K562 (cell line): ENCODE data around the gene SGPP2. TPM values are rescaled to one million over a fixed set of nuclear protein-coding genes. Genes with fewer than 3 reads are reported as not detected.

Experiments
- ATAC-seq: fragments of 200-7000 bp; cut with Tn5 transposase; 3 replicates; pipeline ENCODE4 v1.9.1; 2020; ENCODE audit warnings: moderate library complexity
- BruUV-seq: library from RNA; stranded (reverse); fragments of 400-500 nt; replicated peaks from 2 replicates; lab custom pipeline; 2021; lab: Mats Ljungman, UMichigan
- CTCF ChIA-PET: fragments of 300-600 bp; formaldehyde crosslinking; extraction: SDS; loops from one replicate; lab custom pipeline; 2021; ENCODE audit warnings: low intra/inter-chr PET ratio; lab: Yijun Ruan, JAX
- POLR2A ChIA-PET: fragments of 300-600, 350-650 bp; sonication (Branson Sonifier 250); formaldehyde crosslinking; extraction: SDS; loops from one replicate; lab custom pipeline; 2021; ENCODE audit warnings: antibody characterized with exemption, inconsistent platforms; lab: Yijun Ruan, JAX
- DNase-seq, 4 experiments: peaks; one replicate each; pipeline versions ENCODE4 v3.0.0 to v3.0.0-alpha.2; 2011 to 2018; ENCODE audit warnings: low spot score in 3 of 4, mixed read lengths in 3 of 4; ENCODE audit errors: extremely low read depth in 1 of 4
- FAIRE-seq: peaks from 2 replicates; lab custom pipeline; 2011; peaks lifted over from hg19 to GRCh38; lab: Jason Lieb, UNC
- H2AFZ ChIP-seq: 2 replicates; pipeline ENCODE4 v1.6.0; 2011; ENCODE audit warnings: low read depth, low read length, control low read depth, inconsistent platforms
- H3K27ac ChIP-seq: fragments of 200-600 bp; 3 replicates; pipeline ENCODE4 v1.8.0; 2011; ENCODE audit warnings: low read depth, mild to moderate bottlenecking, control low read depth, inconsistent platforms, low read length, moderate library complexity, mixed read lengths; ENCODE audit errors: extremely low read depth
- H3K27me3 ChIP-seq, 2 experiments: fragments of 300-600 bp in 1 of 2; 2 replicates in 1 of 2; 3 replicates in 1 of 2; pipeline versions ENCODE4 v1.6.0 to v1.8.0; 2011; ENCODE audit warnings: inconsistent platforms in 2 of 2, low read length in 2 of 2, mild to moderate bottlenecking in 1 of 2, mixed read lengths in 1 of 2, moderate library complexity in 1 of 2; ENCODE audit not compliant: control insufficient read depth in 2 of 2, insufficient read depth in 2 of 2
- H3K36me3 ChIP-seq: fragments of 300-600 bp; 3 replicates; pipeline ENCODE4 v1.8.0; 2011; ENCODE audit warnings: mild to moderate bottlenecking, low read length, inconsistent platforms; ENCODE audit not compliant: control insufficient read depth, insufficient read depth
- H3K4me1 ChIP-seq, 2 experiments: fragments of 200-600 bp in 1 of 2; replicated peaks in 1 of 2; 2 replicates in 1 of 2; 3 replicates in 1 of 2; pipeline versions ENCODE4 v1.5.1 to v1.8.0; 2011; ENCODE audit warnings: inconsistent platforms in 2 of 2, low read length in 2 of 2, mild to moderate bottlenecking in 1 of 2, mixed read lengths in 1 of 2, moderate library complexity in 1 of 2; ENCODE audit not compliant: control insufficient read depth in 2 of 2, insufficient read depth in 2 of 2
- H3K4me2 ChIP-seq: 2 replicates; pipeline ENCODE4 v1.6.1; 2011; ENCODE audit warnings: low read length, control low read depth, inconsistent platforms, mixed read lengths; ENCODE audit not compliant: insufficient read depth
- H3K4me3 ChIP-seq: fragments of 200-600 bp; sonication (generic), shearing (Covaris generic); 2 replicates; pipeline ENCODE4 v1.5.1; 2016; ENCODE audit warnings: control low read depth, inconsistent platforms
- H3K79me2 ChIP-seq: fragments of 200-600 bp; 3 replicates; pipeline ENCODE4 v1.8.0; 2011; ENCODE audit warnings: low read length, inconsistent platforms; ENCODE audit not compliant: control insufficient read depth, insufficient read depth
- H3K9ac ChIP-seq, 2 experiments: 2 replicates each; pipeline versions ENCODE4 v1.6.0 to v1.6.1; 2011; ENCODE audit warnings: low read depth in 2 of 2, low read length in 2 of 2, control low read depth in 1 of 2, inconsistent platforms in 1 of 2, mild to moderate bottlenecking in 1 of 2, mixed read lengths in 1 of 2; ENCODE audit not compliant: insufficient read depth in 1 of 2
- H3K9me1 ChIP-seq: one replicate; pipeline ENCODE4 v1.6.0; 2011; ENCODE audit warnings: inconsistent platforms, mild to moderate bottlenecking, low read length, moderate library complexity; ENCODE audit not compliant: control insufficient read depth, insufficient read depth
- H3K9me3 ChIP-seq: replicated peaks from 2 replicates; pipeline ENCODE4 v1.5.1; 2011; ENCODE audit warnings: low read depth, low read length, inconsistent platforms; ENCODE audit not compliant: control insufficient read depth, insufficient read depth
- H4K20me1 ChIP-seq: replicated peaks from 2 replicates; pipeline ENCODE4 v1.6.1; 2011; ENCODE audit warnings: low read length, inconsistent platforms, mixed read lengths; ENCODE audit not compliant: control insufficient read depth, insufficient read depth
- ATF1 ChIP-seq, 2 experiments: fragments of 450-650 bp in 1 of 2; IDR thresholded peaks; 2 replicates each; pipeline ENCODE4 v1.6.1; 2016; ENCODE audit warnings: missing compliant biosample characterization in 1 of 2, missing genetic modification characterization in 1 of 2
- EP400 ChIP-seq: fragments of 450-650 bp; IDR thresholded peaks from 2 replicates; pipeline ENCODE4 v1.6.1; 2017; ENCODE audit warnings: antibody characterized with exemption, mild to moderate bottlenecking, moderate library complexity
- MCM3 ChIP-seq: fragments of 450-650 bp; IDR thresholded peaks from 2 replicates; pipeline ENCODE4 v1.6.1; 2016
- NFXL1 ChIP-seq: fragments of 450-650 bp; formaldehyde crosslinking; IDR thresholded peaks from 2 replicates; pipeline ENCODE4 v1.4.0; 2021; ENCODE audit warnings: mild to moderate bottlenecking
- RB1 ChIP-seq: fragments of 450-650 bp; IDR thresholded peaks from 2 replicates; pipeline ENCODE4 v1.6.1; 2017; ENCODE audit warnings: low read depth, mild to moderate bottlenecking
- RBM15 ChIP-seq: fragments of 200-400 bp; formaldehyde crosslinking; IDR thresholded peaks from 2 replicates; pipeline ENCODE4 v1.6.1; 2018; ENCODE audit warnings: mild to moderate bottlenecking, low read length, moderate library complexity; ENCODE audit not compliant: insufficient read depth
- ZNF76 ChIP-seq: fragments of 250-450 bp; sonication (Bioruptor Pico); IDR thresholded peaks from 2 replicates; pipeline ENCODE4 v1.4.0; 2020; ENCODE audit warnings: mild to moderate bottlenecking, moderate library complexity, borderline replicate concordance
- WGBS: fragments of 100-300 bp; shearing (Covaris generic); methylation state at CpG from one replicate; pipeline ENCODE4 v1.1.6; 2016; ENCODE audit warnings: low coverage, mixed read lengths; ENCODE audit not compliant: insufficient coverage; ENCODE audit errors: missing lambda C conversion rate; 5-methylcytosine and 5-hydroxymethylcytosine counted together
- in situ Hi-C: fragments of 300-500 bp; cut with MboI; formaldehyde crosslinking; loops from 4 replicates; pipeline ENCODE4 v1.15.0; 2018; ENCODE audit warnings: inconsistent platforms, mixed read lengths
- intact Hi-C: fragments of 100-400 bp; cut with micrococcal nuclease; formaldehyde crosslinking; loops from 2 replicates; pipeline ENCODE4 v1.14.2; 2022
- polyA plus RNA-seq, 8 experiments: library from polyadenylated mRNA; depleted of rRNA in 4 of 8; stranded (reverse) in 5 of 8; unstranded in 3 of 8; fragments of >200 nt; fragmentation: Nextera tagmentation in 2 of 8; fragmentation: Illumina TruSeq in 1 of 8; extraction: Ambion mirVana in 2 of 8; extraction: Trizol in 1 of 8; gene quantifications; 2 replicates each; pipeline versions ENCODE4 v1.2.1 to v1.2.3, GENCODE V29; 2011 to 2014; ENCODE audit warnings: inconsistent platforms in 1 of 8, missing spikeins in 1 of 8
- total RNA-seq, 7 experiments: library from RNA; depleted of rRNA in 6 of 7; stranded (reverse); fragments of >200 nt in 6 of 7; fragmentation: Illumina TruSeq in 2 of 7; extraction: Trizol in 2 of 7; gene quantifications; 2 replicates each; pipeline versions ENCODE4 v1.2.1 to v1.2.3, GENCODE V29; 2011 to 2021; ENCODE audit warnings: low replicate concordance in 1 of 7
- TF ChIP-seq, protein P1 (sequence below): fragments of 450-650 bp; IDR thresholded peaks from 2 replicates; pipeline ENCODE4 v1.6.1; 2017; ENCODE audit warnings: antibody characterized with exemption
- TF ChIP-seq, protein P2 (sequence below), 2 experiments: fragments of 450-650 bp in 1 of 2; IDR thresholded peaks; 2 replicates each; pipeline ENCODE4 v1.6.1; 2011 to 2017; ENCODE audit warnings: low read depth in 2 of 2, antibody characterized with exemption in 1 of 2, borderline replicate concordance in 1 of 2, low read length in 1 of 2, mild to moderate bottlenecking in 1 of 2, mixed read lengths in 1 of 2; ENCODE audit not compliant: control insufficient read depth in 1 of 2

SGPP2 gene
- total and polyA plus RNA-seq, 9 of the 15 experiments (the other 6 are each of a cell fraction or from before 2014, with no cell fraction given): 0.01 to 0.04 TPM; not detected in 7

DNA sequence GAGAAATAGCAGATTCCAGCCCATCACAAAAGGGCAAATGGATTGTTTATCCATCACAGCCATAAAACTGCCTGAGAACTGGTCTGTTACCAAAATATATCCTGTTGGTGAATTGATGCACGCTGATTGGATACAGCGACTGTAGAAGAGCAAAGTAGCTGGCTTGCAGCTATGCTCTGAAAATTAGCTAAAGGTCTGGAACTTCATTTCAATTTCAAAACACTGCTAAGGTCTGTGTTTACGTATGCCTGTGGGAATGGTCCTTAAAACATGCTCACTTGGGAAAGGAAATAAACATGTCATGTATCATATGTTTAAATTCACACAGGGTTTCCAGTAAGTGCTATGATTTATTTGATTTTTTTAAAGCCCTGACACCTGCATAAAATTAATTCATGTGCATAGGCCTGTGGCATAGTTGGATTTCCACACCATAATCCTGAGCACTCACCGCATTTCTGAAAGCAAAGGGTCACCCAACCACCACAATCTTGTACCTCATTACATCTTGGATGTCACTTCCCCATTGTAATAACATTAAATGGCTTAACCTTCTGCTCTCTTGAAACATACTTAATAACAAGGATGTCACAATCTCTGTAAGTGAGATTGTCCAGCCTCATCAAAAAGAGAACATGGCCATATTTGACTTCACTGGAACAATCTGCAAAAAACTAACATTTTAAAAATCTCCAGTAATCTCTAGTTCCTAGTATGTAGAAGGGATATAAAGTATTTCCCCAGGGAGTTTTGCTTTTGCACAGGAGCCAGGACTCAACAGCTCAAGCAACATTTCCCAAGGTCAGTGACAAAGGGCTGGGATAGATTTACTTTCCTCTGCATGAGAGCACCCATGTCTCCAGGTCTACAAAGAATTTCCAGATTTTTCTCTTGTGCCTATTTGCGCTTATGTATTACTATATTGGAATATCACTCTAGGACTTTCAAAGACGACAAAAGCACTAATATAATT is 121.8 kb downstream of the SGPP2 start:
- in situ Hi-C loops (no loop called here), intact Hi-C loops (loop anchor here (5.0 kb wide), 1 partner anchor 504 kb away; no protein-coding TSS in a partner anchor)
- Histone ChIP-seq H3K79me2 (no peaks in the 10 kb centered on the region), H3K4me3 (no peak overlapping the region), H3K27me3 (no peaks in the 10 kb centered on the region), H3K9me1 (no peaks in the 10 kb centered on the region), H3K4me1 (no peaks in the 10 kb centered on the region), H3K9ac (no peak overlapping the region), H3K27ac (no peak overlapping the region), H3K4me2 (no peak overlapping the region)
- DNase-seq (no peak), FAIRE-seq (no peak)
- POLR2A ChIA-PET: no interaction called here
- 0% methylated on average over 6 of the region's 6 CpGs for WGBS
- BruUV-seq: no TSS peak
- no peak for TF ChIP-seq MCM3
- TF ChIP-seq, all 486 proteins: peak for 0
- H2AFZ ChIP-seq: no peak overlapping the region
- no peaks in the 10 kb centered on the region for H4K20me1 ChIP-seq
- CTCF ChIA-PET: no interaction called here
- H3K36me3 ChIP-seq: no peaks in the 10 kb centered on the region
- H3K9me3 ChIP-seq: no peaks in the 10 kb centered on the region
- ATAC-seq: no peak

DNA sequence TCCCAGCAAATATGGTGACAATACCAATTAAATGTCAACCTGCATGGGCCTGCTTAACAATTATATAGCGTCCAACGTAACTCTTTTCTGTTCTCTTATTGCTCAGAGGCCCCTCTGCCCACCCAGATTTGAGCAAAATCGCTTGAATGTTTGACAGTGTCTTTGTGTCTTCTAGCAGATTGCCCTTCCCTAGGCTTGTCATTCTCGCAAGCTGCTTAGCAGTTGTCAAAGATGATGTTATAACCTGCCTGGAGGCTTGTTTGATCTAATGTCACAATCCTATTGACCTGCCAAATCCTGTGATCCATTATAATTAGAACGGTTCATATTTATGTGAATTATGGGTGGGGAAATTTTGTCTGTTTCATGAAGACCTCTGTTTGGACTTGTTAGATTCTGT is 122.7 kb downstream of the SGPP2 start:
- FAIRE-seq: no peak
- DNase-seq: no peak
- no peaks in the 10 kb centered on the region for H3K79me2 ChIP-seq
- no peaks in the 10 kb centered on the region for H3K4me1 ChIP-seq
- no peak overlapping the region for H2AFZ ChIP-seq
- H3K4me2 ChIP-seq: no peak overlapping the region
- CTCF ChIA-PET: no interaction called here
- H3K9me3 ChIP-seq: no peaks in the 10 kb centered on the region
- BruUV-seq: no TSS peak
- H3K36me3 ChIP-seq: no peaks in the 10 kb centered on the region
- in situ Hi-C loops: no loop called here
- H4K20me1 ChIP-seq: no peaks in the 10 kb centered on the region
- H3K9me1 ChIP-seq: no peaks in the 10 kb centered on the region
- intact Hi-C loops: loop anchor here (5.0 kb wide), 1 partner anchor 505 kb away; no protein-coding TSS in a partner anchor
- WGBS: 0% methylated on average over 5 of the region's 5 CpGs
- no peak overlapping the region for H3K9ac ChIP-seq
- H3K4me3 ChIP-seq: no peak overlapping the region
- no peak for ATAC-seq
- no peaks in the 10 kb centered on the region for H3K27me3 ChIP-seq
- POLR2A ChIA-PET: no interaction called here
- H3K27ac ChIP-seq: no peak overlapping the region
- TF ChIP-seq RB1: no peak
- TF ChIP-seq, protein P1, sequence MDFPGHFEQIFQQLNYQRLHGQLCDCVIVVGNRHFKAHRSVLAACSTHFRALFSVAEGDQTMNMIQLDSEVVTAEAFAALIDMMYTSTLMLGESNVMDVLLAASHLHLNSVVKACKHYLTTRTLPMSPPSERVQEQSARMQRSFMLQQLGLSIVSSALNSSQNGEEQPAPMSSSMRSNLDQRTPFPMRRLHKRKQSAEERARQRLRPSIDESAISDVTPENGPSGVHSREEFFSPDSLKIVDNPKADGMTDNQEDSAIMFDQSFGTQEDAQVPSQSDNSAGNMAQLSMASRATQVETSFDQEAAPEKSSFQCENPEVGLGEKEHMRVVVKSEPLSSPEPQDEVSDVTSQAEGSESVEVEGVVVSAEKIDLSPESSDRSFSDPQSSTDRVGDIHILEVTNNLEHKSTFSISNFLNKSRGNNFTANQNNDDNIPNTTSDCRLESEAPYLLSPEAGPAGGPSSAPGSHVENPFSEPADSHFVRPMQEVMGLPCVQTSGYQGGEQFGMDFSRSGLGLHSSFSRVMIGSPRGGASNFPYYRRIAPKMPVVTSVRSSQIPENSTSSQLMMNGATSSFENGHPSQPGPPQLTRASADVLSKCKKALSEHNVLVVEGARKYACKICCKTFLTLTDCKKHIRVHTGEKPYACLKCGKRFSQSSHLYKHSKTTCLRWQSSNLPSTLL: no peak
- no peak for TF ChIP-seq EP400
- no peak for TF ChIP-seq RBM15
- TF ChIP-seq ZNF76: no peak
- TF ChIP-seq NFXL1 (CRISPR knock-in tag): no peak
- TF ChIP-seq ATF1 (CRISPR knock-in tag; IDR thresholded peaks at IDR 0.05): no peak
- no peak for TF ChIP-seq ATF1 (tag; IDR thresholded peaks at IDR 0.05)
- TF ChIP-seq, protein P2, sequence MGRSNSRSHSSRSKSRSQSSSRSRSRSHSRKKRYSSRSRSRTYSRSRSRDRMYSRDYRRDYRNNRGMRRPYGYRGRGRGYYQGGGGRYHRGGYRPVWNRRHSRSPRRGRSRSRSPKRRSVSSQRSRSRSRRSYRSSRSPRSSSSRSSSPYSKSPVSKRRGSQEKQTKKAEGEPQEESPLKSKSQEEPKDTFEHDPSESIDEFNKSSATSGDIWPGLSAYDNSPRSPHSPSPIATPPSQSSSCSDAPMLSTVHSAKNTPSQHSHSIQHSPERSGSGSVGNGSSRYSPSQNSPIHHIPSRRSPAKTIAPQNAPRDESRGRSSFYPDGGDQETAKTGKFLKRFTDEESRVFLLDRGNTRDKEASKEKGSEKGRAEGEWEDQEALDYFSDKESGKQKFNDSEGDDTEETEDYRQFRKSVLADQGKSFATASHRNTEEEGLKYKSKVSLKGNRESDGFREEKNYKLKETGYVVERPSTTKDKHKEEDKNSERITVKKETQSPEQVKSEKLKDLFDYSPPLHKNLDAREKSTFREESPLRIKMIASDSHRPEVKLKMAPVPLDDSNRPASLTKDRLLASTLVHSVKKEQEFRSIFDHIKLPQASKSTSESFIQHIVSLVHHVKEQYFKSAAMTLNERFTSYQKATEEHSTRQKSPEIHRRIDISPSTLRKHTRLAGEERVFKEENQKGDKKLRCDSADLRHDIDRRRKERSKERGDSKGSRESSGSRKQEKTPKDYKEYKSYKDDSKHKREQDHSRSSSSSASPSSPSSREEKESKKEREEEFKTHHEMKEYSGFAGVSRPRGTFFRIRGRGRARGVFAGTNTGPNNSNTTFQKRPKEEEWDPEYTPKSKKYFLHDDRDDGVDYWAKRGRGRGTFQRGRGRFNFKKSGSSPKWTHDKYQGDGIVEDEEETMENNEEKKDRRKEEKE (IDR thresholded peaks at IDR 0.05; ENCODE audit: borderline replicate concordance in 1 of 2, control insufficient read depth in 1 of 2, low read depth in 2 of 2, low read length in 1 of 2): no peak
